GM19193 (cell line): ENCODE data around the gene LEP.

Experiments
- POLR2A ChIP-seq: IDR thresholded peaks from 4 replicates; pipeline ENCODE4 v1.6.1; 2011; ENCODE audit not compliant: insufficient read depth, insufficient read length; ENCODE audit errors: extremely low read depth

Gene LEP

GRCh38 chr7:128226132-128226980 lies 14.7 kb upstream of the LEP start:
- TF ChIP-seq POLR2A, result no peak

GRCh38 chr7:128227271-128227670 lies 13.8 kb upstream of the LEP start:
- TF ChIP-seq POLR2A, result no peak

GRCh38 chr7:128231021-128231420 lies 10.1 kb upstream of the LEP start:
- TF ChIP-seq POLR2A, result no peak

GRCh38 chr7:128231677-128232076 lies 9.4 kb upstream of the LEP start:
- TF ChIP-seq POLR2A, result no peak

GRCh38 chr7:128233471-128233870 lies 7.6 kb upstream of the LEP start:
- no peak for TF ChIP-seq POLR2A

- no peak for TF ChIP-seq POLR2A
Observed at GRCh38 chr7:128234476-128235026, 6.5 kb upstream of the LEP start.

- no peak for TF ChIP-seq POLR2A
Observed at GRCh38 chr7:128235471-128235870, 5.6 kb upstream of the LEP start.

GRCh38 chr7:128236924-128237586 lies 4.0 kb upstream of the LEP start:
- no peak for TF ChIP-seq POLR2A

- TF ChIP-seq POLR2A, result no peak
Observed at GRCh38 chr7:128242661-128243060, 1.6 kb downstream of the LEP start.

- no peak for TF ChIP-seq POLR2A
Observed at GRCh38 chr7:128243273-128243672, 2.2 kb downstream of the LEP start.

- no peak for TF ChIP-seq POLR2A
Observed at GRCh38 chr7:128244861-128245260, 3.8 kb downstream of the LEP start.

GRCh38 chr7:128247108-128247507 lies 6.0 kb downstream of the LEP start:
- no peak for TF ChIP-seq POLR2A

GRCh38 chr7:128247640-128248194 lies 6.6 kb downstream of the LEP start:
- TF ChIP-seq POLR2A, result no peak

GRCh38 chr7:128251337-128251736 lies 10.3 kb downstream of the LEP start:
- TF ChIP-seq POLR2A, result no peak

- TF ChIP-seq POLR2A, result no peak
Observed at GRCh38 chr7:128253701-128254100, 12.6 kb downstream of the LEP start.
